ENCODE measurements around the gene P4HTM.
A peak's percentile ranks its signal among the peaks of the same experiment; 100 is the strongest.
"Not testable (repeated sequence)": the region's sequence is repeated elsewhere in the genome, so short reads cannot be mapped to it uniquely, and the experiment has no call there.

The P4HTM gene

GRCh38 chr3:49005303-49005680 lies 15.3 kb downstream of the P4HTM start:
- H3K4me1 ChIP-seq (ENCODE audit: control insufficient read depth, insufficient read depth, low read length): peaks cover 5% of the 10 kb centered on the region
- no peak overlapping the region for H3K4me3 ChIP-seq (ENCODE audit: low read depth, low read length)
- H3K9me3 ChIP-seq (ENCODE audit: control insufficient read depth, insufficient read depth, low read length): no peaks in the 10 kb centered on the region
- H3K9ac ChIP-seq (ENCODE audit: low read depth, low read length): no peak overlapping the region
- no peaks in the 10 kb centered on the region for H3K36me3 ChIP-seq (ENCODE audit: control insufficient read depth, insufficient read depth, low read length)
- H3K27me3 ChIP-seq (ENCODE audit: control insufficient read depth, insufficient read depth, low read length): no peaks in the 10 kb centered on the region

- Histone ChIP-seq H3K27me3 (ENCODE audit: control insufficient read depth, insufficient read depth, low read length) (no peaks in the 10 kb centered on the region), H3K9me3 (ENCODE audit: control insufficient read depth, insufficient read depth, low read length) (no peaks in the 10 kb centered on the region), H3K9ac (ENCODE audit: low read depth, low read length) (peak overlapping the region; percentile 87), H3K36me3 (ENCODE audit: control insufficient read depth, insufficient read depth, low read length) (no peaks in the 10 kb centered on the region), H3K4me1 (ENCODE audit: control insufficient read depth, insufficient read depth, low read length) (peaks cover 5% of the 10 kb centered on the region), H3K4me3 (ENCODE audit: low read depth, low read length) (peak overlapping the region; percentile 81)
These were observed 16.0 kb downstream of the P4HTM start for GRCh38 chr3:49005998-49006397.

- peak overlapping the region; percentile 87 for H3K9ac ChIP-seq (ENCODE audit: low read depth, low read length)
These were observed 16.5 kb downstream of the P4HTM start for GRCh38 chr3:49006408-49007067.

GRCh38 chr3:49007068-49007770 lies 17.2 kb downstream of the P4HTM start, which contains the start of gene WDR6:
TSS of gene WDR6 (plus strand) at chr3:49007391. CDS start at chr3:49007432, 41 bp downstream.
- peaks cover 4% of the 10 kb centered on the region for H3K36me3 ChIP-seq (ENCODE audit: control insufficient read depth, insufficient read depth, low read length)
- peaks cover 5% of the 10 kb centered on the region for H3K4me1 ChIP-seq (ENCODE audit: control insufficient read depth, insufficient read depth, low read length)
- H3K27me3 ChIP-seq (ENCODE audit: control insufficient read depth, insufficient read depth, low read length): no peaks in the 10 kb centered on the region
- peak within 1 kb of the TSS; percentile 96 for H3K4me3 ChIP-seq (ENCODE audit: low read depth, low read length)
- H3K9ac ChIP-seq (ENCODE audit: low read depth, low read length): peak within 1 kb of the TSS; percentile 98
- H3K9me3 ChIP-seq (ENCODE audit: control insufficient read depth, insufficient read depth, low read length): no peaks in the 10 kb centered on the region

More at GRCh38 chr3:49006408-49007067, 16.5 kb downstream of the P4HTM start:
- peak overlapping the region; percentile 81 for H3K4me3 ChIP-seq (ENCODE audit: low read depth, low read length)
- peaks cover 1% of the 10 kb centered on the region for H3K36me3 ChIP-seq (ENCODE audit: control insufficient read depth, insufficient read depth, low read length)
- no peaks in the 10 kb centered on the region for H3K27me3 ChIP-seq (ENCODE audit: control insufficient read depth, insufficient read depth, low read length)
- H3K9me3 ChIP-seq (ENCODE audit: control insufficient read depth, insufficient read depth, low read length): no peaks in the 10 kb centered on the region
- peaks cover 5% of the 10 kb centered on the region for H3K4me1 ChIP-seq (ENCODE audit: control insufficient read depth, insufficient read depth, low read length)

GRCh38 chr3:49007771-49008528 lies 17.9 kb downstream of the P4HTM start:
- peak overlapping the region; percentile 98 for H3K9ac ChIP-seq (ENCODE audit: low read depth, low read length)
- H3K36me3 ChIP-seq (ENCODE audit: control insufficient read depth, insufficient read depth, low read length): peaks cover 4% of the 10 kb centered on the region
- H3K4me1 ChIP-seq (ENCODE audit: control insufficient read depth, insufficient read depth, low read length): peaks cover 5% of the 10 kb centered on the region
- no peaks in the 10 kb centered on the region for H3K27me3 ChIP-seq (ENCODE audit: control insufficient read depth, insufficient read depth, low read length)
- no peaks in the 10 kb centered on the region for H3K9me3 ChIP-seq (ENCODE audit: control insufficient read depth, insufficient read depth, low read length)
- H3K4me3 ChIP-seq (ENCODE audit: low read depth, low read length): peak overlapping the region; percentile 96

GRCh38 chr3:49008627-49009026 lies 18.6 kb downstream of the P4HTM start:
- H3K36me3 ChIP-seq (ENCODE audit: control insufficient read depth, insufficient read depth, low read length); H3K27me3 ChIP-seq (ENCODE audit: control insufficient read depth, insufficient read depth, low read length); H3K9ac ChIP-seq (ENCODE audit: low read depth, low read length); H3K4me1 ChIP-seq (ENCODE audit: control insufficient read depth, insufficient read depth, low read length); H3K9me3 ChIP-seq (ENCODE audit: control insufficient read depth, insufficient read depth, low read length): not testable (repeated sequence)
- peak overlapping the region; percentile 87 for H3K4me3 ChIP-seq (ENCODE audit: low read depth, low read length)

- Histone ChIP-seq H3K9me3 (ENCODE audit: control insufficient read depth, insufficient read depth, low read length) (no peaks in the 10 kb centered on the region), H3K4me3 (ENCODE audit: low read depth, low read length) (no peak overlapping the region), H3K9ac (ENCODE audit: low read depth, low read length) (no peak overlapping the region), H3K4me1 (ENCODE audit: control insufficient read depth, insufficient read depth, low read length) (peaks cover 7% of the 10 kb centered on the region), H3K36me3 (ENCODE audit: control insufficient read depth, insufficient read depth, low read length) (peaks cover 6% of the 10 kb centered on the region), H3K27me3 (ENCODE audit: control insufficient read depth, insufficient read depth, low read length) (no peaks in the 10 kb centered on the region)
These were observed 19.4 kb downstream of the P4HTM start for GRCh38 chr3:49009396-49009795.

GRCh38 chr3:49012441-49013017 lies 22.5 kb downstream of the P4HTM start:
- Histone ChIP-seq H3K9me3 (ENCODE audit: control insufficient read depth, insufficient read depth, low read length) (no peaks in the 10 kb centered on the region), H3K4me1 (ENCODE audit: control insufficient read depth, insufficient read depth, low read length) (peaks cover 12% of the 10 kb centered on the region), H3K9ac (ENCODE audit: low read depth, low read length) (no peak overlapping the region), H3K27me3 (ENCODE audit: control insufficient read depth, insufficient read depth, low read length) (no peaks in the 10 kb centered on the region), H3K36me3 (ENCODE audit: control insufficient read depth, insufficient read depth, low read length) (peaks cover 23% of the 10 kb centered on the region), H3K4me3 (ENCODE audit: low read depth, low read length) (no peak overlapping the region)

GRCh38 chr3:49013113-49013737 lies 23.2 kb downstream of the P4HTM start:
- H3K36me3 ChIP-seq (ENCODE audit: control insufficient read depth, insufficient read depth, low read length): peaks cover 23% of the 10 kb centered on the region
- H3K4me3 ChIP-seq (ENCODE audit: low read depth, low read length): no peak overlapping the region
- H3K9me3 ChIP-seq (ENCODE audit: control insufficient read depth, insufficient read depth, low read length): no peaks in the 10 kb centered on the region
- peaks cover 10% of the 10 kb centered on the region for H3K4me1 ChIP-seq (ENCODE audit: control insufficient read depth, insufficient read depth, low read length)
- H3K9ac ChIP-seq (ENCODE audit: low read depth, low read length): no peak overlapping the region
- H3K27me3 ChIP-seq (ENCODE audit: control insufficient read depth, insufficient read depth, low read length): no peaks in the 10 kb centered on the region

GRCh38 chr3:49013738-49014660 lies 24.0 kb downstream of the P4HTM start:
- H3K9ac ChIP-seq (ENCODE audit: low read depth, low read length): no peak overlapping the region
- peaks cover 23% of the 10 kb centered on the region for H3K36me3 ChIP-seq (ENCODE audit: control insufficient read depth, insufficient read depth, low read length)
- no peaks in the 10 kb centered on the region for H3K9me3 ChIP-seq (ENCODE audit: control insufficient read depth, insufficient read depth, low read length)
- H3K27me3 ChIP-seq (ENCODE audit: control insufficient read depth, insufficient read depth, low read length): no peaks in the 10 kb centered on the region
- H3K4me1 ChIP-seq (ENCODE audit: control insufficient read depth, insufficient read depth, low read length): peaks cover 8% of the 10 kb centered on the region
- no peak overlapping the region for H3K4me3 ChIP-seq (ENCODE audit: low read depth, low read length)

Measured in iPS-15b (cell line).